Measurements from ENCODE around the gene SMIM5. TPM values are rescaled to one million over a fixed set of nuclear protein-coding genes. Genes with fewer than 3 reads are reported as not detected.

The SMIM5 gene
- total and polyA plus RNA-seq, 2 of the 13 experiments (the other 11 are each of a cell fraction or from before 2014, with no cell fraction given), result not detected

DNA sequence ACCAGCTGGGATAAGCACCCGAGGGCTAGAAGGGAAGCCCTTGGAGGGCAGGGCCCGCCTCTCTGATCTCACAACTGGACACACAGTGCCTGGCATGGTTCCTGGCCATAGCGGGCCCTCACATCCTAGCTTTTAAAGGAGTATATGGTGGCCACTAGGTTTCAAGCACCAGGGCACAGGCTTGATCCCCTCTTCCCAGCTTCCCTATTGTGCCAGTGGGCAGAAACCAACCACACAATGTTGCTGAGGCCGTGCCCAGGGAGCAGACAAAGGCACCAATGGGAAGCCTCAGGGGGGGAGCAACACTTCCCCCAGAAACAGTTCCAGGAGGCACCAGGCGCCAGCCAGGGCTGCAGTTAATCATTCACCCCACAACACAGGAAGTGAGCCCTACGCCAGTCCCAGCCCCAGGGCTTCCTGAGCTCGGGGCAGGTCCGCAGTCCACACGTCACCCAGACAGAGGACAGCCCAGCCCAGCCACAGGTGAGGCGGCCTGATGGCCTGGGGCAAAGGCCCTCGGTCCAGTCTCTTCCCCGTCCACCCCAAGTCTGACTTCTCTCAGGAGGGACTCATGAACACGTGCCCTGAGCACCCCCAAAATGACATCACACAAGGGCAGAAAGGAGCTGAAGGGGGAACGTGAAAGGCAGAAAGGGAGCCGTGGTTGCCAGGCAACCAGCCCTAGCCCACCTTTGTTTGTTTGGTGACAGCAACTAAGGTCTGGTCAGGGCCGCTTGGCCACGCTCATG is 12.8 kb downstream of the SMIM5 start (continued):
- TF ChIP-seq, protein P1, sequence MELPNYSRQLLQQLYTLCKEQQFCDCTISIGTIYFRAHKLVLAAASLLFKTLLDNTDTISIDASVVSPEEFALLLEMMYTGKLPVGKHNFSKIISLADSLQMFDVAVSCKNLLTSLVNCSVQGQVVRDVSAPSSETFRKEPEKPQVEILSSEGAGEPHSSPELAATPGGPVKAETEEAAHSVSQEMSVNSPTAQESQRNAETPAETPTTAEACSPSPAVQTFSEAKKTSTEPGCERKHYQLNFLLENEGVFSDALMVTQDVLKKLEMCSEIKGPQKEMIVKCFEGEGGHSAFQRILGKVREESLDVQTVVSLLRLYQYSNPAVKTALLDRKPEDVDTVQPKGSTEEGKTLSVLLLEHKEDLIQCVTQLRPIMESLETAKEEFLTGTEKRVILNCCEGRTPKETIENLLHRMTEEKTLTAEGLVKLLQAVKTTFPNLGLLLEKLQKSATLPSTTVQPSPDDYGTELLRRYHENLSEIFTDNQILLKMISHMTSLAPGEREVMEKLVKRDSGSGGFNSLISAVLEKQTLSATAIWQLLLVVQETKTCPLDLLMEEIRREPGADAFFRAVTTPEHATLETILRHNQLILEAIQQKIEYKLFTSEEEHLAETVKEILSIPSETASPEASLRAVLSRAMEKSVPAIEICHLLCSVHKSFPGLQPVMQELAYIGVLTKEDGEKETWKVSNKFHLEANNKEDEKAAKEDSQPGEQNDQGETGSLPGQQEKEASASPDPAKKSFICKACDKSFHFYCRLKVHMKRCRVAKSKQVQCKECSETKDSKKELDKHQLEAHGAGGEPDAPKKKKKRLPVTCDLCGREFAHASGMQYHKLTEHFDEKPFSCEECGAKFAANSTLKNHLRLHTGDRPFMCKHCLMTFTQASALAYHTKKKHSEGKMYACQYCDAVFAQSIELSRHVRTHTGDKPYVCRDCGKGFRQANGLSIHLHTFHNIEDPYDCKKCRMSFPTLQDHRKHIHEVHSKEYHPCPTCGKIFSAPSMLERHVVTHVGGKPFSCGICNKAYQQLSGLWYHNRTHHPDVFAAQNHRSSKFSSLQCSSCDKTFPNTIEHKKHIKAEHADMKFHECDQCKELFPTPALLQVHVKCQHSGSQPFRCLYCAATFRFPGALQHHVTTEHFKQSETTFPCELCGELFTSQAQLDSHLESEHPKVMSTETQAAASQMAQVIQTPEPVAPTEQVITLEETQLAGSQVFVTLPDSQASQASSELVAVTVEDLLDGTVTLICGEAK (IDR thresholded peaks at IDR 0.05), result no peak
- TF ChIP-seq, protein P1 (CRISPR knock-in tag; IDR thresholded peaks at IDR 0.05), result no peak
- TF ChIP-seq ATF7-NPFF (CRISPR knock-in tag; IDR thresholded peaks at IDR 0.05; ENCODE audit: low read depth), result no peak
- TF ChIP-seq RBFOX2 (IDR thresholded peaks at IDR 0.05; ENCODE audit: low read depth, low read length), result peak; percentile 72
- TF ChIP-seq ZNF746 (CRISPR knock-in tag; IDR thresholded peaks at IDR 0.05), result no peak
- no peak for TF ChIP-seq ZNF879 (CRISPR knock-in tag; IDR thresholded peaks at IDR 0.05)
- TF ChIP-seq, protein P2, sequence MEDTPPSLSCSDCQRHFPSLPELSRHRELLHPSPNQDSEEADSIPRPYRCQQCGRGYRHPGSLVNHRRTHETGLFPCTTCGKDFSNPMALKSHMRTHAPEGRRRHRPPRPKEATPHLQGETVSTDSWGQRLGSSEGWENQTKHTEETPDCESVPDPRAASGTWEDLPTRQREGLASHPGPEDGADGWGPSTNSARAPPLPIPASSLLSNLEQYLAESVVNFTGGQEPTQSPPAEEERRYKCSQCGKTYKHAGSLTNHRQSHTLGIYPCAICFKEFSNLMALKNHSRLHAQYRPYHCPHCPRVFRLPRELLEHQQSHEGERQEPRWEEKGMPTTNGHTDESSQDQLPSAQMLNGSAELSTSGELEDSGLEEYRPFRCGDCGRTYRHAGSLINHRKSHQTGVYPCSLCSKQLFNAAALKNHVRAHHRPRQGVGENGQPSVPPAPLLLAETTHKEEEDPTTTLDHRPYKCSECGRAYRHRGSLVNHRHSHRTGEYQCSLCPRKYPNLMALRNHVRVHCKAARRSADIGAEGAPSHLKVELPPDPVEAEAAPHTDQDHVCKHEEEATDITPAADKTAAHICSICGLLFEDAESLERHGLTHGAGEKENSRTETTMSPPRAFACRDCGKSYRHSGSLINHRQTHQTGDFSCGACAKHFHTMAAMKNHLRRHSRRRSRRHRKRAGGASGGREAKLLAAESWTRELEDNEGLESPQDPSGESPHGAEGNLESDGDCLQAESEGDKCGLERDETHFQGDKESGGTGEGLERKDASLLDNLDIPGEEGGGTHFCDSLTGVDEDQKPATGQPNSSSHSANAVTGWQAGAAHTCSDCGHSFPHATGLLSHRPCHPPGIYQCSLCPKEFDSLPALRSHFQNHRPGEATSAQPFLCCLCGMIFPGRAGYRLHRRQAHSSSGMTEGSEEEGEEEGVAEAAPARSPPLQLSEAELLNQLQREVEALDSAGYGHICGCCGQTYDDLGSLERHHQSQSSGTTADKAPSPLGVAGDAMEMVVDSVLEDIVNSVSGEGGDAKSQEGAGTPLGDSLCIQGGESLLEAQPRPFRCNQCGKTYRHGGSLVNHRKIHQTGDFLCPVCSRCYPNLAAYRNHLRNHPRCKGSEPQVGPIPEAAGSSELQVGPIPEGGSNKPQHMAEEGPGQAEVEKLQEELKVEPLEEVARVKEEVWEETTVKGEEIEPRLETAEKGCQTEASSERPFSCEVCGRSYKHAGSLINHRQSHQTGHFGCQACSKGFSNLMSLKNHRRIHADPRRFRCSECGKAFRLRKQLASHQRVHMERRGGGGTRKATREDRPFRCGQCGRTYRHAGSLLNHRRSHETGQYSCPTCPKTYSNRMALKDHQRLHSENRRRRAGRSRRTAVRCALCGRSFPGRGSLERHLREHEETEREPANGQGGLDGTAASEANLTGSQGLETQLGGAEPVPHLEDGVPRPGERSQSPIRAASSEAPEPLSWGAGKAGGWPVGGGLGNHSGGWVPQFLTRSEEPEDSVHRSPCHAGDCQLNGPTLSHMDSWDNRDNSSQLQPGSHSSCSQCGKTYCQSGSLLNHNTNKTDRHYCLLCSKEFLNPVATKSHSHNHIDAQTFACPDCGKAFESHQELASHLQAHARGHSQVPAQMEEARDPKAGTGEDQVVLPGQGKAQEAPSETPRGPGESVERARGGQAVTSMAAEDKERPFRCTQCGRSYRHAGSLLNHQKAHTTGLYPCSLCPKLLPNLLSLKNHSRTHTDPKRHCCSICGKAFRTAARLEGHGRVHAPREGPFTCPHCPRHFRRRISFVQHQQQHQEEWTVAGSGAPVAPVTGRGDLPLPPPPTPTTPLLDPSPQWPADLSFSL (CRISPR knock-in tag; IDR thresholded peaks at IDR 0.05), result no peak
- TF ChIP-seq KDM3A (CRISPR knock-in tag; IDR thresholded peaks at IDR 0.05; ENCODE audit: low read depth), result peak; percentile 78; the same call in 1 of the 2 replicates
- no peak for TF ChIP-seq SIN3B (IDR thresholded peaks at IDR 0.05; ENCODE audit: low read length)
- peak; percentile 71; the same call in 1 of the 2 replicates for TF ChIP-seq TAF1 (CRISPR knock-in tag; IDR thresholded peaks at IDR 0.05)
- no peak for TF ChIP-seq SUZ12 (IDR thresholded peaks at IDR 0.05; ENCODE audit: low read depth, low read length)
- no peak for TF ChIP-seq SRY (CRISPR knock-in tag; IDR thresholded peaks at IDR 0.05)
- TF ChIP-seq, protein P3, sequence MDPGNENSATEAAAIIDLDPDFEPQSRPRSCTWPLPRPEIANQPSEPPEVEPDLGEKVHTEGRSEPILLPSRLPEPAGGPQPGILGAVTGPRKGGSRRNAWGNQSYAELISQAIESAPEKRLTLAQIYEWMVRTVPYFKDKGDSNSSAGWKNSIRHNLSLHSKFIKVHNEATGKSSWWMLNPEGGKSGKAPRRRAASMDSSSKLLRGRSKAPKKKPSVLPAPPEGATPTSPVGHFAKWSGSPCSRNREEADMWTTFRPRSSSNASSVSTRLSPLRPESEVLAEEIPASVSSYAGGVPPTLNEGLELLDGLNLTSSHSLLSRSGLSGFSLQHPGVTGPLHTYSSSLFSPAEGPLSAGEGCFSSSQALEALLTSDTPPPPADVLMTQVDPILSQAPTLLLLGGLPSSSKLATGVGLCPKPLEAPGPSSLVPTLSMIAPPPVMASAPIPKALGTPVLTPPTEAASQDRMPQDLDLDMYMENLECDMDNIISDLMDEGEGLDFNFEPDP (CRISPR knock-in tag; conservative IDR thresholded peaks at IDR 0.05), result no peak

Measured in HepG2 (cell line).